Activated T-cell treated with anti-CD3 and anti-CD28 coated beads for 24 hours (primary cell): Measurements from ENCODE around the gene TUBB.
"Not testable (repeated sequence)": the region's sequence is repeated elsewhere in the genome, so short reads cannot be mapped to it uniquely, and the experiment has no call there.

Experiments used
- DNase-seq: peaks from one replicate; pipeline ENCODE4 v3.0.0-alpha.2; 2020; ENCODE audit warnings: low read depth

TUBB gene

GRCh38 chr6:30741063-30741779 lies 21.1 kb downstream of the TUBB start:
- DNase-seq, result no peak

GRCh38 chr6:30741789-30742315 lies 21.7 kb downstream of the TUBB start:
- no peak for DNase-seq

GRCh38 chr6:30742316-30743098 lies 22.4 kb downstream of the TUBB start, which contains the start of gene FLOT1:
TSS of gene FLOT1 (minus strand) at chr6:30742687. CDS start at chr6:30742189, 498 bp downstream.
- peak; percentile 92 for DNase-seq

GRCh38 chr6:30743099-30744053 lies 23.2 kb downstream of the TUBB start:
- no peak for DNase-seq

GRCh38 chr6:30744054-30744805 lies 24.1 kb downstream of the TUBB start, which contains the start of gene IER3:
TSS of gene IER3 (minus strand) at chr6:30744547. CDS start at chr6:30744518, 29 bp downstream.
- peak; percentile 88 for DNase-seq

- no peak for DNase-seq
Observed at GRCh38 chr6:30747300-30747687, 27.1 kb downstream of the TUBB start.

- no peak for DNase-seq
Observed at GRCh38 chr6:30747902-30748769, 28.0 kb downstream of the TUBB start.

GRCh38 chr6:30748851-30749540 lies 28.8 kb downstream of the TUBB start:
- no peak for DNase-seq

- DNase-seq, result no peak
Observed at GRCh38 chr6:30749554-30750378, 29.6 kb downstream of the TUBB start.

- DNase-seq, result no peak
Observed at GRCh38 chr6:30750379-30750668, 30.2 kb downstream of the TUBB start.

GRCh38 chr6:30752157-30752927 lies 32.2 kb downstream of the TUBB start:
- DNase-seq, result no peak

- DNase-seq, result no peak
Observed at GRCh38 chr6:30754631-30755030, 34.5 kb downstream of the TUBB start.

- DNase-seq, result not testable (repeated sequence)
Observed at GRCh38 chr6:30756405-30757003, 36.4 kb downstream of the TUBB start.

GRCh38 chr6:30757261-30757904 lies 37.2 kb downstream of the TUBB start:
- DNase-seq, result no peak

GRCh38 chr6:30759575-30760239 lies 39.6 kb downstream of the TUBB start:
- DNase-seq, result no peak

GRCh38 chr6:30760549-30760948 lies 40.4 kb downstream of the TUBB start:
- DNase-seq, result no peak
